Endothelial cell of hepatic sinusoid (primary cell): ENCODE measurements around the gene PDCD6IP.
"Not testable (repeated sequence)": the region's sequence is repeated elsewhere in the genome, so short reads cannot be mapped to it uniquely, and the experiment has no call there.

Source experiments
- in situ Hi-C: cut with HindIII; loops from 2 replicates; pipeline ENCODE4 v1.10.0; 2017; ENCODE audit warnings: low sequenced_read_pairs

The PDCD6IP gene

GRCh38 chr3:33840179-33840578 is 41.7 kb downstream of the PDCD6IP start:
- in situ Hi-C loops, result no loop called here

GRCh38 chr3:33848624-33849347 is 50.4 kb downstream of the PDCD6IP start:
- in situ Hi-C loops, result no loop called here

- in situ Hi-C loops, result not testable (repeated sequence)
Observed at GRCh38 chr3:33850599-33850998, 52.2 kb downstream of the PDCD6IP start.

- in situ Hi-C loops, result not testable (repeated sequence)
Observed at GRCh38 chr3:33855407-33855806, 57.0 kb downstream of the PDCD6IP start.

GRCh38 chr3:33855884-33856546 is 57.6 kb downstream of the PDCD6IP start:
- in situ Hi-C loops, result no loop called here

- in situ Hi-C loops, result not testable (repeated sequence)
Observed at GRCh38 chr3:33857701-33858100, 59.3 kb downstream of the PDCD6IP start.

GRCh38 chr3:33858131-33858530 is 59.7 kb downstream of the PDCD6IP start:
- in situ Hi-C loops, result no loop called here

GRCh38 chr3:33860373-33861050 is 62.1 kb downstream of the PDCD6IP start:
- in situ Hi-C loops, result no loop called here

- in situ Hi-C loops, result no loop called here
Observed at GRCh38 chr3:33865133-33865532, 66.7 kb downstream of the PDCD6IP start.

GRCh38 chr3:33868309-33868708 is 69.9 kb downstream of the PDCD6IP start:
- in situ Hi-C loops, result no loop called here

GRCh38 chr3:33869977-33870376 is 71.5 kb downstream of the PDCD6IP start:
- in situ Hi-C loops, result no loop called here

GRCh38 chr3:33874815-33875214 is 76.4 kb downstream of the PDCD6IP start:
- in situ Hi-C loops, result no loop called here

- in situ Hi-C loops, result no loop called here
Observed at GRCh38 chr3:33875680-33876079, 77.2 kb downstream of the PDCD6IP start.

- in situ Hi-C loops, result no loop called here
Observed at GRCh38 chr3:33877187-33877586, 78.8 kb downstream of the PDCD6IP start.

- in situ Hi-C loops, result no loop called here
Observed at GRCh38 chr3:33879540-33879939, 81.1 kb downstream of the PDCD6IP start.

GRCh38 chr3:33881156-33882064 is 83.0 kb downstream of the PDCD6IP start:
- in situ Hi-C loops, result no loop called here

- in situ Hi-C loops, result no loop called here
Observed at GRCh38 chr3:33882296-33882695, 83.9 kb downstream of the PDCD6IP start.

- in situ Hi-C loops, result no loop called here
Observed at GRCh38 chr3:33883538-33883950, 85.1 kb downstream of the PDCD6IP start.

GRCh38 chr3:33883951-33884561 is 85.6 kb downstream of the PDCD6IP start:
- in situ Hi-C loops, result no loop called here

- in situ Hi-C loops, result no loop called here
Observed at GRCh38 chr3:33884701-33885100, 86.3 kb downstream of the PDCD6IP start.
